Mucosa of rectum (tissue), 2 donors: ENCODE results near the gene SORL1-AS1.

Experiments
- H3K27ac ChIP-seq, 2 donors: one replicate each; pipeline ENCODE4 v1.7.0; 2013; ENCODE audit warnings: inconsistent platforms in 2 of 2, low read depth in 2 of 2, low read length in 2 of 2
- H3K27me3 ChIP-seq, 2 donors: one replicate each; pipeline ENCODE4 v1.7.0; 2013; ENCODE audit warnings: low read length in 2 of 2; ENCODE audit not compliant: control insufficient read depth in 2 of 2, insufficient read depth in 2 of 2
- H3K36me3 ChIP-seq, 2 donors: one replicate each; pipeline ENCODE4 v1.7.0; 2013; ENCODE audit warnings: low read length in 2 of 2; ENCODE audit not compliant: control insufficient read depth in 2 of 2, insufficient read depth in 2 of 2
- H3K4me1 ChIP-seq, 2 donors: one replicate each; pipeline ENCODE4 v1.7.0; 2013; ENCODE audit warnings: low read length in 2 of 2, mild to moderate bottlenecking in 1 of 2; ENCODE audit not compliant: control insufficient read depth in 2 of 2, insufficient read depth in 2 of 2
- H3K4me3 ChIP-seq, 2 donors: one replicate each; pipeline ENCODE4 v1.7.0; 2013; ENCODE audit warnings: low read length in 2 of 2
- H3K9ac ChIP-seq, 2 donors: one replicate each; pipeline ENCODE4 v1.7.0; 2013; ENCODE audit warnings: low read length in 2 of 2, low read depth in 1 of 2, mild to moderate bottlenecking in 1 of 2
- H3K9me3 ChIP-seq, 2 donors: one replicate each; pipeline ENCODE4 v1.7.0; 2013; ENCODE audit warnings: low read length in 2 of 2; ENCODE audit not compliant: control insufficient read depth in 2 of 2
- donor health status: healthy.
- donor health status: Normal muscosa, but diverticular disease.

The SORL1-AS1 gene

DNA sequence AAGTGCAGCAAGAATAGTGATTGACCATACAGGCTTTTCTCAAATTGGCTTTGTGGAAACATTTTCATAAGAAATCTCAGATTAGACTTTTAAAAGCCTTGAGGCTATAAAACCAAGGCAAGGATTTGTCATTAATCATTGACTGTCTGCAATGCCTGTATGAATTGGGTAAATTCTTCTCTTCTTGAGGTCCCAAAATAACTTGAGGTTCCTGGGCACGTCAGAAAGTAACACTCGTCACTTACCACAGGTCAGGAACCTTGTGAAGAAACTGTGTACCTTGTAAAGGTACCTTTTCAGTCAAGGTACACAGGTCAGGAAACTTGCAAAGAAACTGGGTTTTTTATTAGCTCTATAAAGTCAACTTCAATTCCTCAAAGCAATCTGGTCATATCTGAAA, 43.9 kb downstream of the SORL1-AS1 start:
- Histone ChIP-seq H3K9ac (no peak overlapping the region), H3K27me3 (no peaks in the 10 kb centered on the region), H3K27ac (no peak overlapping the region), H3K4me1 (no peaks in the 10 kb centered on the region), H3K9me3 (no peaks in the 10 kb centered on the region), H3K4me3 (no peak overlapping the region), H3K36me3 (no peaks in the 10 kb centered on the region)

DNA sequence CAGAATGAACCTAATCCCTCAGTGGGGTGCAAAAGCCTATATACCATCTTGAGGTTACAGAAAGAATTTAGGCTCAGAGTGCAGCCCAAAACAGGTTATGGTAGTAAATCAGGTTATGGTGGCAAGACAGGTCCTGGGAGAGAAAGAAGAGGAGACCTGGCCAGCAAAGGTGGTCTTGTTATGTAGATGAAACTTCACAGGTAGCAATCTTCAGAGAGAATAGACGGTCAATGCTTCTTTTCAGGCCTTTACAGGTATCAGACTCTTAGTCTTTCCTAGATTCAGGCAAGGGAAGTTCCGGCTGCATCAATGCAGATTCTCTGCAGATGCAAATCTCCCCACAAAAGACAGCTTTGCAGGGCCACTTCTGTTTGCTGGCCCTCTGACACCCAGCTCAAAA, 46.5 kb downstream of the SORL1-AS1 start:
- no peak overlapping the region for H3K9ac ChIP-seq
- H3K4me3 ChIP-seq, result no peak overlapping the region
- no peaks in the 10 kb centered on the region for H3K27me3 ChIP-seq
- no peak overlapping the region for H3K27ac ChIP-seq
- no peaks in the 10 kb centered on the region for H3K9me3 ChIP-seq
- no peaks in the 10 kb centered on the region for H3K36me3 ChIP-seq
- no peaks in the 10 kb centered on the region for H3K4me1 ChIP-seq

DNA sequence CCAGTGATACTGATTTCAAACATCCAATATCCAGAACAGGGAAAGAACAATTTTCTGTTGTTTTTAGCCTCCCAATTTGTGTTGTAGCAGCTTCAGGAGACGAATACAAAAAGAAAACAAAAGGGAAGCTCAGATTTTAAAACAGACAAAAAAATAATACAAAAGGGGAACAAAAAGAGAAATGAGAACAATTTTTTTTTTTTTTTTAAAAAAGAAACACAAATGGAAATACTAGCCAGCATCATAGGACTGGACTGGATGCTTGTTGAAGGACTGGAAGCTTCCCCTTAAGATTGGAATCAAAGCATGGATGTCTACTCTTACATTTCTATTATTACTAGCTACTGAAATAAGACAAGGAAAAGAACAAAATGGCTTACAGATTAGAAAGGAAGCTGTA, 47.1 kb downstream of the SORL1-AS1 start:
- Histone ChIP-seq H3K4me3 (no peak overlapping the region), H3K27ac (no peak overlapping the region), H3K9me3 (no peaks in the 10 kb centered on the region), H3K36me3 (no peaks in the 10 kb centered on the region), H3K4me1 (no peaks in the 10 kb centered on the region), H3K9ac (no peak overlapping the region), H3K27me3 (no peaks in the 10 kb centered on the region)

DNA sequence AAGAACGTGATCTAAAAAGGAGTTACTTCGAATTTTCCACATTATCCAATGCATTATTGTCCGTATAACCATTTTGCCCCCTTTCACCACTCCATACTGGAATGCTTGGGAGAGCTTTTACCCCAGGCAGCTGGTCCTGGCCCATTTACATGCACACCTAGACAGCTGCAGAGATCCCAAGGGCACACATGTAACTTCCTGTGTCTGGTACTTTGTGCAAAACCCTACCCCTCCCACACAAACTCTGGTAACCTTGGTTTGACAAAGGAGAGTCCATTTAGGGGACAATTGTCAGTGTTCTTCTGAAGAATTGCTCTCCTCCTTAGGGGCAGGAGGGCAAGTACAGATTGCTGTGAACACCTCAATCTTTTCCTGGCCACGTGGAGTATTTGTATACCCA, 58.0 kb downstream of the SORL1-AS1 start:
- no peaks in the 10 kb centered on the region for H3K9me3 ChIP-seq
- no peak overlapping the region for H3K27ac ChIP-seq

DNA sequence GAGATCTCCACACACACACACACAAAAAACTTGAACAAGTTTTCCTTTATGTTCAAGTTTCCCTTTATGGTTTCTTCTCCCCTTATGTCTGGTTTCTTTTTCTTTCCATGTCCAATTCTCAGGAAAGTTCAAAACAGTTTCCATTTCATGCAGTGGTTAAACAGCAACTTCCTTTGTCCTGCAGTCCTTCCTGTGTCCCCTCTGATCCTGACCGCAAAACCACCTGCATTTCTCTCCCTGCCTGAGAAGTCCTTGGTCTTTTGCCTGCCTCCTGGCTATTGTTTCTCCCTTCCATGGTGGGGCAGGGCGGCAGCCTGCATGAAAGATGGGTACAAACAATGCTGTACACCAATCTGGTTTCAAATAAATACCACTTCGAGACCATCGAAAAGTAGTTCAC, 58.9 kb downstream of the SORL1-AS1 start:
- no peak overlapping the region for H3K27ac ChIP-seq

More for the DNA sequence above, 58.0 kb downstream of the SORL1-AS1 start:
- peaks cover 0 to 19% of the 10 kb centered on the region in 2 donors for H3K4me1 ChIP-seq
- H3K4me3 ChIP-seq, result no peak overlapping the region
- H3K9ac ChIP-seq, result no peak overlapping the region
- H3K36me3 ChIP-seq, result no peaks in the 10 kb centered on the region
- H3K27me3 ChIP-seq, result no peaks in the 10 kb centered on the region

GRCh38 chr11:121391914-121392313, 60.9 kb downstream of the SORL1-AS1 start:
- no peaks in the 10 kb centered on the region for H3K9me3 ChIP-seq
- peak overlapping the region; percentile 75 to 82 for H3K27ac ChIP-seq
- H3K4me3 ChIP-seq, result peak overlapping the region; percentile 1 to 14
- H3K4me1 ChIP-seq, result peaks cover 0 to 19% of the 10 kb centered on the region in 2 donors
- no peaks in the 10 kb centered on the region for H3K36me3 ChIP-seq
- H3K27me3 ChIP-seq, result no peaks in the 10 kb centered on the region
- H3K9ac ChIP-seq, result no peak overlapping the region

More for the DNA sequence above, 58.9 kb downstream of the SORL1-AS1 start:
- Histone ChIP-seq H3K4me3 (no peak overlapping the region), H3K36me3 (no peaks in the 10 kb centered on the region), H3K9ac (no peak overlapping the region), H3K27me3 (no peaks in the 10 kb centered on the region), H3K4me1 (peaks cover 0 to 19% of the 10 kb centered on the region in 2 donors), H3K9me3 (no peaks in the 10 kb centered on the region)

GRCh38 chr11:121389651-121390050, 63.1 kb downstream of the SORL1-AS1 start:
- no peak overlapping the region for H3K27ac ChIP-seq

More at GRCh38 chr11:121389651-121390050, 63.1 kb downstream of the SORL1-AS1 start:
- no peaks in the 10 kb centered on the region for H3K36me3 ChIP-seq
- peaks cover 0 to 19% of the 10 kb centered on the region in 2 donors for H3K4me1 ChIP-seq
- no peaks in the 10 kb centered on the region for H3K9me3 ChIP-seq
- H3K27me3 ChIP-seq, result no peaks in the 10 kb centered on the region
- no peak overlapping the region for H3K9ac ChIP-seq
- H3K4me3 ChIP-seq, result no peak overlapping the region
